Neuron (in vitro differentiated cells): Measurements from ENCODE around the gene RFC5.
"Not testable (repeated sequence)": the region's sequence is repeated elsewhere in the genome, so short reads cannot be mapped to it uniquely, and the experiment has no call there.

Experiments used
- H2AFZ ChIP-seq: one replicate; pipeline ENCODE4 v1.6.1; 2013; ENCODE audit warnings: low read depth, mild to moderate bottlenecking, inconsistent platforms, low read length, moderate library complexity
- H3K27me3 ChIP-seq: one replicate; pipeline ENCODE4 v1.6.1; 2013; ENCODE audit warnings: low read length; ENCODE audit not compliant: insufficient read depth
- H3K36me3 ChIP-seq: one replicate; pipeline ENCODE4 v1.6.1; 2013; ENCODE audit warnings: low read length; ENCODE audit not compliant: insufficient read depth
- H3K4me1 ChIP-seq: one replicate; pipeline ENCODE4 v1.6.1; 2013; ENCODE audit warnings: low read length; ENCODE audit not compliant: insufficient read depth
- H3K4me3 ChIP-seq: 2 replicates; pipeline ENCODE4 v1.5.1; 2013; ENCODE audit warnings: mild to moderate bottlenecking, low read length, moderate library complexity
- H3K9me3 ChIP-seq: one replicate; pipeline ENCODE4 v1.6.1; 2013; ENCODE audit warnings: low read length

Gene RFC5

DNA sequence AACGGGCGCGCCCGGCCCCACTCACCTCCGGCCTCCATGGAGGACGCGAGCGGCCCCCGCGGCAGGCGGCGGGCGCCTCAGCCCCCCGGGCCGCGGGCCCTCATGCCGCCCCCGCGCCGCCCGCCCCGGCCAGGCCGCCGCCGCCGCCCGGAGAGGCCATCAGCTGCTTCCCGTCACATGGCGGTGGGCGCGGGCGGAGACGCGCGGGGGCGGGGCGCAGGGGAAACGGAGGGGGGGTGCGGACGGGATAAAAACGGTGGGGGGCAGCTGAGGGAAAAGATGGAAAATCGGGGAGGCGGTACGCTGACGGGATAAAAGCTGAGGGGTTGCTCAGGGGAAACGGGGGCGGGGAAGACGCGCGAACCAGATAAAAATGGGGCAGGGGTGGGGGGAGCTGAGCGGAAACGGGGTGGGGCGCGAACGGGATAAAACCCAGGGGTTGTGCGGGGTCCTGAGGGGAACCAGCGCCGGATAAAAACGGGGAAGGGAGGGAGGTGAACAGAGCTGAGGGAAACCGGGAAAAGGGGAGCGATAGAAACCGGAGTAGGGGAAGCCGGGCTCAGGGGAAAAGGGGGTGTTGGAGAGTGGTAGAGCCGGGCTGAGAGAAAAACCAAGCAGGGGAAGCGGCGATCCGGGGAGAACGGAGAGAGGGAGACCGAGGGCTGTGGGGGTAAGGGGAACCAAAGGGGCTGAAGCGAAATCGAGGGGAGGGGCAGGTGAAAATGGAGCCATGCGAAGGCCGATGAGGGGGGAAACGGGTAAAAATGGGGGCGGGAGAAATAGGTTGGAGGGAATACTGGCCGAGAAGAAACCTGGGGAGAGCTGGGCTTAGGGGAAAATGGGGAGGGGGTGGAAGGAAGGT lies 44.7 kb downstream of the RFC5 start, which contains the start of gene WSB2:
WSB2 (minus strand) TSS at position 169 of the 862 bp plus-strand sequence; CDS start at position 38, 131 bp downstream.
- peaks cover 5% of the 10 kb centered on the region for H3K36me3 ChIP-seq
- no peaks in the 10 kb centered on the region for H3K9me3 ChIP-seq
- no peaks in the 10 kb centered on the region for H3K27me3 ChIP-seq
- peak within 1 kb of the TSS; percentile 99 for H3K4me3 ChIP-seq
- peaks cover 13% of the 10 kb centered on the region for H3K4me1 ChIP-seq
- peak within 1 kb of the TSS; percentile 58 for H2AFZ ChIP-seq

- peaks cover 13% of the 10 kb centered on the region for H3K4me1 ChIP-seq
- peak overlapping the region; percentile 99 for H3K4me3 ChIP-seq
- H3K36me3 ChIP-seq = peaks cover 5% of the 10 kb centered on the region
- H3K27me3 ChIP-seq = no peaks in the 10 kb centered on the region
- no peaks in the 10 kb centered on the region for H3K9me3 ChIP-seq
- H2AFZ ChIP-seq = peak overlapping the region; percentile 58
These were observed 45.7 kb downstream of the RFC5 start for GRCh38 chr12:118061873-118062843.

DNA sequence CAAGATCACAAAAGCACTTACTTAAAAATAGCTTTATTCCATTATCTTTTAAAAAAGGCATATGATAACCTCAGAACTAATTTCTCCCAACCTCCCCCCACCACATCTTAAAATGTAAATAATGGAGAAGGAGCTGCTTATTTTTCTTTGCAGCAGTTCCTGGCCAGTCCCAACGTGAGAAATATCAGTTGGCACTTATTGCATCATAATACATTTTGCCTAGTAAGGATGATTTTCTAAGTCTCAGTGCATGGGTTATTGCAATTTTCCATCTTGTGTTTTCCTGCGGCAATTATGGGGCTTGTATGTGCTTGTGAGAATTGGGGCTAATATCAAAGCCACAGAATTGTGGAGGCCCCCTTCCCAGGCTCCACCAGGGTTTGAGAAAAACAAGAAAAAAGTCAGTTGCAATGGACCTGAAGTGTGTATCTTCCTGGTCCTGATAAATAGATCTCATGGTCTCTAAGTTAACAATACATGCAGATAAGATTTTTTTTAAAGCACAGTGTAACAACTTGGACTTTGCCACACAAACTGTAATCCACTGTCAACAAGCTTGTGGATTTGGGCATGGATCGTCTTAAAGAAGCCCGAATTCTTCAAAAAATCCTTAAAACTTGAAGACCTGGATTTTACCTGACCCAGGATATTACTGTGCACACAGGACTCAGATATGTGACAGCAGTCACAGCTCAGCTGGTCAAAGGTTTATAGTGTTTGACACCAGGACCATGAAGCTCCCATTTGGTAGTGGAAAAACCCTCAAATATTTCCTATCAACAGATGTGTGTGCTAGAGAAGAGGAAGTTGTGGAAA lies 47.3 kb downstream of the RFC5 start:
- H3K27me3 ChIP-seq = no peaks in the 10 kb centered on the region
- peaks cover 13% of the 10 kb centered on the region for H3K4me1 ChIP-seq
- H3K36me3 ChIP-seq = peaks cover 5% of the 10 kb centered on the region
- H3K9me3 ChIP-seq = no peaks in the 10 kb centered on the region
- H3K4me3 ChIP-seq = no peak overlapping the region
- H2AFZ ChIP-seq = no peak overlapping the region

GRCh38 chr12:118064608-118065007 lies 48.1 kb downstream of the RFC5 start:
- Histone ChIP-seq H2AFZ (no peak overlapping the region), H3K36me3 (peaks cover 5% of the 10 kb centered on the region), H3K9me3 (no peaks in the 10 kb centered on the region), H3K4me1 (peaks cover 13% of the 10 kb centered on the region), H3K4me3 (no peak overlapping the region), H3K27me3 (no peaks in the 10 kb centered on the region)

DNA sequence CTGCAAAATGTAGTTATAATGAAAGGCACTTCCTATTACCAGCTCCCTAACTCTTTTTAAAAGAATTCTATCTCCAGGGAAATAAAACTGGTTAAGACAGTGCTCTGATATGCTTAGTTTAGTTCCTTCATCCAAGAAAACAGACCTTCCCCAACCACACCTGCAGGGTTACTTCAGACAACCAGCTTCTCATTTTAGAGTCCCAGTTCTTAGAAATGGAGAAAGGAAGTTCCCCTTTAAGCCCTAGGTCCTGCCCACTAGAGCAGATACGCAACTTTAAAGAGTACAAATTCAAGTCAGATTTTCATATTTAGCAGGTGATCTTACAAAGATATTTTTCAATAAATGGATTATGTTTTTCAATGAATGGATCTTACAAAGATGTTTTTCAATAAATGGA lies 48.9 kb downstream of the RFC5 start:
- H3K27me3 ChIP-seq = no peaks in the 10 kb centered on the region
- H3K36me3 ChIP-seq = peaks cover 5% of the 10 kb centered on the region
- H2AFZ ChIP-seq = no peak overlapping the region
- no peak overlapping the region for H3K4me3 ChIP-seq
- peaks cover 9% of the 10 kb centered on the region for H3K4me1 ChIP-seq
- H3K9me3 ChIP-seq = no peaks in the 10 kb centered on the region

GRCh38 chr12:118068445-118068844 lies 51.9 kb downstream of the RFC5 start:
- H3K4me3 ChIP-seq = no peak overlapping the region
- peaks cover 19% of the 10 kb centered on the region for H3K36me3 ChIP-seq
- no peaks in the 10 kb centered on the region for H3K27me3 ChIP-seq
- H3K9me3 ChIP-seq = no peaks in the 10 kb centered on the region
- no peak overlapping the region for H2AFZ ChIP-seq
- H3K4me1 ChIP-seq = peaks cover 2% of the 10 kb centered on the region

DNA sequence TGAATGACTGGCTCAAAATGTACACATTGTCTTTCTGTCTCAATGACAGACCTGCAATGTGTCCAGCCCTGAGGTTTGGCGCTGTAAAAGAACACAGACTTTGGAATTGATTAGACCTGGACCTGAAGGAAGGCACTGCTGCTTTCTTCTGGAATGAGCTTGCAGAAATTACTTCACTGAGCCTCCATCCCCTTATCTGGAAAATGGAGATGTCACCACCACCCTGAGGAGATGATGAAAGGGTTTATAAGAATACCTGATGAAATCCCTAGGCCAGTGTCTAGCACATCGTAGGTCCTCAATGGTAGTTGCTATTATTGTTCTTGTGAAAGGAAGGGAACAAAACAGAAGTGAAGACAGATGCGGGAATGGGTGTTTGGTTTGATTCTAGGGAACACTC lies 54.1 kb downstream of the RFC5 start:
- H3K9me3 ChIP-seq = no peaks in the 10 kb centered on the region
- no peak overlapping the region for H3K4me3 ChIP-seq
- no peaks in the 10 kb centered on the region for H3K27me3 ChIP-seq
- H3K36me3 ChIP-seq = peaks cover 19% of the 10 kb centered on the region
- H3K4me1 ChIP-seq = no peaks in the 10 kb centered on the region
- H2AFZ ChIP-seq = no peak overlapping the region

DNA sequence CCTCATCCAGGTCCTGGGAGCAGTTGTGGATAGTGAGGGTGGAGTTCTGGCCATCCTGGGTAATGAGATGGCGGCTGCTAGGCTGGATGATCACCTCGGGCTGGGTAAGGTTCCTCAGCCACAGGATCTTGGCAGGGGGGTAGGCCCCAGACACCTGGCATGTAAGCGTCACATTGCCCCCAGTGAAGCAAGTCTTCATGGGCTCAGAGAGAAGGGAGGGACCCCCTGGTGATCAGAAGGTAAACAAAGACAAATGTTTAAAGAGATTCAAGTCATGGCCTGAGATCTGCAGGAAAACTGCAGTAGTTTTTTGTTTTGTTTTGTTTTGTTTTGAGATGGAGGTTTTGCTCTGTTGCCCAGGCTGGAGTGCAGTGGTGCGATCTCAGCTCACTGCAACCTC lies 57.3 kb downstream of the RFC5 start:
- Histone ChIP-seq H3K4me3 (no peak overlapping the region), H3K27me3 (no peaks in the 10 kb centered on the region), H3K36me3 (peaks cover 22% of the 10 kb centered on the region), H2AFZ (no peak overlapping the region), H3K9me3 (no peaks in the 10 kb centered on the region), H3K4me1 (no peaks in the 10 kb centered on the region)

DNA sequence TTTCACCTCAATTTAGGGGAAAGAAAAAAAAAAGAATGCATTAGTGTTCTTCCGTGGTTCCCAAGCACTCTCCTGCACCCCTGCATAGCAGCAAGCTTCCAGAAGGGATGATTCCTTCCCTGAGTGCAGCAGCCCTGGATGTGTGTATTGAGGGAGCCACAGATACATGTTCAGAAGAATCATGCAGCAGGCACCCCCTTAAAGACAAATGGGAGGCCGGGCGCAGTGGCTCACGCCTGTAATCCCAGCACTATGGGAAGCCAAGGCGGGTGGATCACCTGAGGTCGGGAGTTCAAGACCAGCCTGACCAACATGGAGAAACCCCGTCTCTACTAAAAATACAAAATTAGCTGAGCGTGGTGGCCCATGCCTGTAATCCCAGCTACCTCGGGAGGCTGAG lies 65.0 kb downstream of the RFC5 start:
- H3K27me3 ChIP-seq, H3K36me3 ChIP-seq, H3K9me3 ChIP-seq, H3K4me1 ChIP-seq, H3K4me3 ChIP-seq, H2AFZ ChIP-seq: not testable (repeated sequence)
